HEK293 (cell line): ENCODE data around the gene TEX36.

Experiments
- HOXD13 ChIP-seq: sonication (generic); formaldehyde crosslinking; IDR thresholded peaks from 2 replicates; pipeline ENCODE4 v1.8.0; 2022; ENCODE audit warnings: missing genetic modification reagents, borderline replicate concordance
- SALL2 ChIP-seq: fragments of 450-650 bp; formaldehyde crosslinking; IDR thresholded peaks from 2 replicates; pipeline ENCODE4 v1.5.0; 2017; ENCODE audit warnings: missing biosample characterization, mild to moderate bottlenecking, missing genetic modification characterization, borderline replicate concordance
- SP7 ChIP-seq: fragments of 450-650 bp; formaldehyde crosslinking; IDR thresholded peaks from 2 replicates; pipeline ENCODE4 v1.5.1; 2016; ENCODE audit warnings: missing biosample characterization, missing genetic modification characterization
- ZBTB21 ChIP-seq: fragments of 450-650 bp; formaldehyde crosslinking; IDR thresholded peaks from 2 replicates; pipeline ENCODE4 v1.5.1; 2017; ENCODE audit warnings: missing biosample characterization, missing genetic modification characterization
- ZBTB7A ChIP-seq: fragments of 450-650 bp; formaldehyde crosslinking; IDR thresholded peaks from 2 replicates; pipeline ENCODE4 v1.5.1; 2016; ENCODE audit warnings: low read depth, missing biosample characterization, missing genetic modification characterization
- ZFHX2 ChIP-seq: fragments of 450-650 bp; formaldehyde crosslinking; conservative IDR thresholded peaks from 2 replicates; pipeline ENCODE4 v1.5.1; 2016; ENCODE audit warnings: missing biosample characterization, missing genetic modification characterization
- ZFP69B ChIP-seq: fragments of 450-650 bp; formaldehyde crosslinking; IDR thresholded peaks from 2 replicates; pipeline ENCODE4 v1.5.1; 2016; ENCODE audit warnings: missing biosample characterization, missing genetic modification characterization
- ZIC2 ChIP-seq: fragments of 450-650 bp; formaldehyde crosslinking; IDR thresholded peaks from 2 replicates; pipeline ENCODE4 v1.5.1; 2016; ENCODE audit warnings: missing biosample characterization, missing genetic modification characterization
- ZNF138 ChIP-seq: fragments of 450-650 bp; formaldehyde crosslinking; IDR thresholded peaks from 2 replicates; pipeline ENCODE4 v1.5.1; 2016; ENCODE audit warnings: missing biosample characterization, missing genetic modification characterization, borderline replicate concordance
- ZNF146 ChIP-seq: fragments of 450-650 bp; formaldehyde crosslinking; IDR thresholded peaks from 2 replicates; pipeline ENCODE4 v1.5.1; 2016; ENCODE audit warnings: missing biosample characterization, missing genetic modification characterization
- ZNF157 ChIP-seq: fragments of 450-650 bp; formaldehyde crosslinking; IDR thresholded peaks from 2 replicates; pipeline ENCODE4 v1.5.1; 2016; ENCODE audit warnings: missing biosample characterization, missing genetic modification characterization
- ZNF202 ChIP-seq: fragments of 450-650 bp; formaldehyde crosslinking; IDR thresholded peaks from 2 replicates; pipeline ENCODE4 v1.5.1; 2016; ENCODE audit warnings: missing biosample characterization, missing genetic modification characterization, borderline replicate concordance
- ZNF223 ChIP-seq: fragments of 450-650 bp; formaldehyde crosslinking; IDR thresholded peaks from 2 replicates; pipeline ENCODE4 v1.5.1; 2016; ENCODE audit warnings: missing biosample characterization, missing genetic modification characterization
- ZNF274 ChIP-seq, 2 experiments: fragments of 200-500 bp in 1 of 2; fragments of 450-650 bp in 1 of 2; sonication (Bioruptor generic) in 1 of 2; formaldehyde crosslinking in 1 of 2; IDR thresholded peaks; 2 replicates each; pipeline versions ENCODE4 v1.5.1 to v1.6.1; 2014 to 2016; ENCODE audit warnings: borderline replicate concordance in 1 of 2, inconsistent platforms in 1 of 2, low read length in 1 of 2, missing biosample characterization in 1 of 2, missing genetic modification characterization in 1 of 2
- ZNF302 ChIP-seq: fragments of 450-650 bp; formaldehyde crosslinking; IDR thresholded peaks from 2 replicates; pipeline ENCODE4 v1.5.1; 2016; ENCODE audit warnings: missing biosample characterization, missing genetic modification characterization, low read depth
- ZNF350 ChIP-seq: fragments of 450-650 bp; formaldehyde crosslinking; IDR thresholded peaks from 2 replicates; pipeline ENCODE4 v1.5.0; 2017; ENCODE audit warnings: missing biosample characterization, mild to moderate bottlenecking, missing genetic modification characterization
- ZNF394 ChIP-seq: fragments of 450-650 bp; formaldehyde crosslinking; IDR thresholded peaks from 2 replicates; pipeline ENCODE4 v1.5.1; 2016; ENCODE audit warnings: missing biosample characterization, missing genetic modification characterization, mild to moderate bottlenecking, moderate library complexity, borderline replicate concordance
- ZNF473 ChIP-seq: fragments of 450-650 bp; formaldehyde crosslinking; IDR thresholded peaks from 2 replicates; pipeline ENCODE4 v1.5.1; 2017; ENCODE audit warnings: missing biosample characterization, missing genetic modification characterization
- ZNF501 ChIP-seq: fragments of 450-650 bp; formaldehyde crosslinking; IDR thresholded peaks from 2 replicates; pipeline ENCODE4 v1.5.1; 2016; ENCODE audit warnings: missing biosample characterization, missing genetic modification characterization
- ZNF521 ChIP-seq: fragments of 450-650 bp; formaldehyde crosslinking; IDR thresholded peaks from 2 replicates; pipeline ENCODE4 v1.5.1; 2017; ENCODE audit warnings: missing biosample characterization, mild to moderate bottlenecking, missing genetic modification characterization
- ZNF544 ChIP-seq: fragments of 450-650 bp; formaldehyde crosslinking; IDR thresholded peaks from 2 replicates; pipeline ENCODE4 v1.5.0; 2017; ENCODE audit warnings: missing biosample characterization, missing genetic modification characterization
- ZNF555 ChIP-seq: fragments of 450-650 bp; formaldehyde crosslinking; conservative IDR thresholded peaks from 2 replicates; pipeline ENCODE4 v1.5.1; 2017; ENCODE audit warnings: missing biosample characterization, mild to moderate bottlenecking, missing genetic modification characterization, inconsistent platforms
- ZNF585B ChIP-seq: fragments of 450-650 bp; formaldehyde crosslinking; IDR thresholded peaks from 2 replicates; pipeline ENCODE4 v1.5.1; 2016; ENCODE audit warnings: missing biosample characterization, missing genetic modification characterization
- ZNF621 ChIP-seq: fragments of 450-650 bp; formaldehyde crosslinking; IDR thresholded peaks from 2 replicates; pipeline ENCODE4 v1.5.1; 2017; ENCODE audit warnings: missing biosample characterization, missing genetic modification characterization
- ZNF768 ChIP-seq: fragments of 450-650 bp; formaldehyde crosslinking; IDR thresholded peaks from 2 replicates; pipeline ENCODE4 v1.5.1; 2018; ENCODE audit warnings: missing biosample characterization, mild to moderate bottlenecking, missing genetic modification characterization
- ZSCAN16 ChIP-seq: fragments of 450-650 bp; formaldehyde crosslinking; IDR thresholded peaks from 2 replicates; pipeline ENCODE4 v1.5.1; 2016; ENCODE audit warnings: missing biosample characterization, missing genetic modification characterization
- TF ChIP-seq, protein P1 (sequence below): fragments of 450-650 bp; formaldehyde crosslinking; IDR thresholded peaks from 2 replicates; pipeline ENCODE4 v1.5.1; 2017; ENCODE audit warnings: missing biosample characterization, missing genetic modification characterization
- TF ChIP-seq, protein P2 (sequence below): fragments of 450-650 bp; formaldehyde crosslinking; IDR thresholded peaks from 2 replicates; pipeline ENCODE4 v1.5.1; 2016; ENCODE audit warnings: missing biosample characterization, missing genetic modification characterization
- TF ChIP-seq, protein P3 (sequence below): fragments of 450-650 bp; formaldehyde crosslinking; conservative IDR thresholded peaks from 2 replicates; pipeline ENCODE4 v1.5.1; 2016; ENCODE audit warnings: low read depth, missing biosample characterization, missing genetic modification characterization
- TF ChIP-seq, protein P4 (sequence below): fragments of 450-650 bp; formaldehyde crosslinking; IDR thresholded peaks from 2 replicates; pipeline ENCODE4 v1.5.1; 2017; ENCODE audit warnings: missing biosample characterization, missing genetic modification characterization

The TEX36 gene

DNA sequence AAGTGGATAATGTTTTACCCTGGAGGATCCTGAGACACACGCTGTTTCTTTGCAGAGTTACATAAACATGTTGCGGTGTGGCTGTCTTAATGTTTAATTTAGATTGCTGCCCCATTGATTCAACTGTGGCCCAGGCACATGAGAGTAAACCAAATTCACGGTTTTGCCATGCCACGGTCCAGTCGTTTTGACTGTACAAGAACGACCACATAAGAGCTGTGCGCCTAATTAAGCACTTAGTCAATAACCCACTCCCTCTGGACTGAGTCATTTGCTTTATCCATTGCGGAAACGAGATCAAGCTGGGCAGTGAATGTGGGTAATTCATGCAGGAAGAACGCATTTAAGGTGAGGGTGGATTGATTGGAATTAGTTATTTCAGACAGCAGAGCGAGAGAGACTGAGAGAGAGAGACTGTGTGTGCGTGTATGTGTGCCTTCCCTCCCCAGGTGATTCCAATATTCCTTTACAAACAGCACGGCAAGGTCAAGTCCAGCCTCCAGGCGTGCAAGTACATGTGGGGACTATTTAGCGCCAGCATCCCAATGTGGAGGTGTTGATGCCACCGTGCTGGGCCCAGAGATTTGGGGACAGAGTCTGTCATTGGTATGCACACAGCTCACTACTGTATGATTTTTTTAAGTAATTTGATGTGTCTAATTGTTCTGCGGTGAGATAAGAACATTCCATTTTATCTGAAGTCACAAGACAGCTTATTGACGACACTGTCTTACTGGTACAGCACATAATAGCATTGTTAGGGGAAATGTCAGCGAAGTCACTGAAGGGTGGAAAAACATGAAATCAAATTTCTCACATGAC lies 8.4 kb upstream of the TEX36 start (continued):
- TF ChIP-seq ZNF394 (tag by site-specific recombination) (peak; percentile 51; the same call in 1 of the 2 replicates), ZNF555 (no peak), SP7 (tag by site-specific recombination) (peak; percentile 87), ZNF146 (tag by site-specific recombination) (0 out of 2 replicates have a peak, but pooled peaks have one; percentile 3), ZNF768 (tag by site-specific recombination) (no peak), ZNF521 (tag by site-specific recombination) (no peak), ZNF501 (tag by site-specific recombination) (peak; percentile 73), ZNF274 (IDR thresholded peaks at IDR 0.05; ENCODE audit: low read length) (no peak), ZNF274 (tag by site-specific recombination; IDR thresholded peaks at IDR 0.05; ENCODE audit: borderline replicate concordance) (no peak), ZNF350 (tag by site-specific recombination) (no peak), ZNF202 (tag by site-specific recombination) (no peak), ZBTB21 (tag by site-specific recombination) (peak; percentile 61), ZNF585B (no peak), ZSCAN16 (tag by site-specific recombination) (no peak), ZNF157 (tag by site-specific recombination) (no peak), HOXD13 (CRISPR knock-in tag) (0 out of 2 replicates have a peak, but pooled peaks have one; percentile 30), ZNF302 (tag by site-specific recombination) (no peak), ZNF621 (no peak), ZNF223 (tag by site-specific recombination) (no peak), ZFP69B (tag by site-specific recombination) (no peak), SALL2 (no peak), ZNF473 (tag by site-specific recombination) (no peak), ZBTB7A (tag by site-specific recombination) (no peak), ZNF544 (tag by site-specific recombination) (no peak), ZFHX2 (tag by site-specific recombination) (peak; percentile 34; the same call in 1 of the 2 replicates), ZIC2 (tag by site-specific recombination) (peak; percentile 38; the same call in 1 of the 2 replicates), ZNF138 (no peak)
- TF ChIP-seq, protein P1, sequence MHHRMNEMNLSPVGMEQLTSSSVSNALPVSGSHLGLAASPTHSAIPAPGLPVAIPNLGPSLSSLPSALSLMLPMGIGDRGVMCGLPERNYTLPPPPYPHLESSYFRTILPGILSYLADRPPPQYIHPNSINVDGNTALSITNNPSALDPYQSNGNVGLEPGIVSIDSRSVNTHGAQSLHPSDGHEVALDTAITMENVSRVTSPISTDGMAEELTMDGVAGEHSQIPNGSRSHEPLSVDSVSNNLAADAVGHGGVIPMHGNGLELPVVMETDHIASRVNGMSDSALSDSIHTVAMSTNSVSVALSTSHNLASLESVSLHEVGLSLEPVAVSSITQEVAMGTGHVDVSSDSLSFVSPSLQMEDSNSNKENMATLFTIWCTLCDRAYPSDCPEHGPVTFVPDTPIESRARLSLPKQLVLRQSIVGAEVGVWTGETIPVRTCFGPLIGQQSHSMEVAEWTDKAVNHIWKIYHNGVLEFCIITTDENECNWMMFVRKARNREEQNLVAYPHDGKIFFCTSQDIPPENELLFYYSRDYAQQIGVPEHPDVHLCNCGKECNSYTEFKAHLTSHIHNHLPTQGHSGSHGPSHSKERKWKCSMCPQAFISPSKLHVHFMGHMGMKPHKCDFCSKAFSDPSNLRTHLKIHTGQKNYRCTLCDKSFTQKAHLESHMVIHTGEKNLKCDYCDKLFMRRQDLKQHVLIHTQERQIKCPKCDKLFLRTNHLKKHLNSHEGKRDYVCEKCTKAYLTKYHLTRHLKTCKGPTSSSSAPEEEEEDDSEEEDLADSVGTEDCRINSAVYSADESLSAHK (tag by site-specific recombination) = peak; percentile 72; the same call in 1 of the 2 replicates
- TF ChIP-seq, protein P2, sequence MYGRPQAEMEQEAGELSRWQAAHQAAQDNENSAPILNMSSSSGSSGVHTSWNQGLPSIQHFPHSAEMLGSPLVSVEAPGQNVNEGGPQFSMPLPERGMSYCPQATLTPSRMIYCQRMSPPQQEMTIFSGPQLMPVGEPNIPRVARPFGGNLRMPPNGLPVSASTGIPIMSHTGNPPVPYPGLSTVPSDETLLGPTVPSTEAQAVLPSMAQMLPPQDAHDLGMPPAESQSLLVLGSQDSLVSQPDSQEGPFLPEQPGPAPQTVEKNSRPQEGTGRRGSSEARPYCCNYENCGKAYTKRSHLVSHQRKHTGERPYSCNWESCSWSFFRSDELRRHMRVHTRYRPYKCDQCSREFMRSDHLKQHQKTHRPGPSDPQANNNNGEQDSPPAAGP (tag by site-specific recombination) = peak; percentile 92; the same call in 1 of the 2 replicates
- TF ChIP-seq, protein P3, sequence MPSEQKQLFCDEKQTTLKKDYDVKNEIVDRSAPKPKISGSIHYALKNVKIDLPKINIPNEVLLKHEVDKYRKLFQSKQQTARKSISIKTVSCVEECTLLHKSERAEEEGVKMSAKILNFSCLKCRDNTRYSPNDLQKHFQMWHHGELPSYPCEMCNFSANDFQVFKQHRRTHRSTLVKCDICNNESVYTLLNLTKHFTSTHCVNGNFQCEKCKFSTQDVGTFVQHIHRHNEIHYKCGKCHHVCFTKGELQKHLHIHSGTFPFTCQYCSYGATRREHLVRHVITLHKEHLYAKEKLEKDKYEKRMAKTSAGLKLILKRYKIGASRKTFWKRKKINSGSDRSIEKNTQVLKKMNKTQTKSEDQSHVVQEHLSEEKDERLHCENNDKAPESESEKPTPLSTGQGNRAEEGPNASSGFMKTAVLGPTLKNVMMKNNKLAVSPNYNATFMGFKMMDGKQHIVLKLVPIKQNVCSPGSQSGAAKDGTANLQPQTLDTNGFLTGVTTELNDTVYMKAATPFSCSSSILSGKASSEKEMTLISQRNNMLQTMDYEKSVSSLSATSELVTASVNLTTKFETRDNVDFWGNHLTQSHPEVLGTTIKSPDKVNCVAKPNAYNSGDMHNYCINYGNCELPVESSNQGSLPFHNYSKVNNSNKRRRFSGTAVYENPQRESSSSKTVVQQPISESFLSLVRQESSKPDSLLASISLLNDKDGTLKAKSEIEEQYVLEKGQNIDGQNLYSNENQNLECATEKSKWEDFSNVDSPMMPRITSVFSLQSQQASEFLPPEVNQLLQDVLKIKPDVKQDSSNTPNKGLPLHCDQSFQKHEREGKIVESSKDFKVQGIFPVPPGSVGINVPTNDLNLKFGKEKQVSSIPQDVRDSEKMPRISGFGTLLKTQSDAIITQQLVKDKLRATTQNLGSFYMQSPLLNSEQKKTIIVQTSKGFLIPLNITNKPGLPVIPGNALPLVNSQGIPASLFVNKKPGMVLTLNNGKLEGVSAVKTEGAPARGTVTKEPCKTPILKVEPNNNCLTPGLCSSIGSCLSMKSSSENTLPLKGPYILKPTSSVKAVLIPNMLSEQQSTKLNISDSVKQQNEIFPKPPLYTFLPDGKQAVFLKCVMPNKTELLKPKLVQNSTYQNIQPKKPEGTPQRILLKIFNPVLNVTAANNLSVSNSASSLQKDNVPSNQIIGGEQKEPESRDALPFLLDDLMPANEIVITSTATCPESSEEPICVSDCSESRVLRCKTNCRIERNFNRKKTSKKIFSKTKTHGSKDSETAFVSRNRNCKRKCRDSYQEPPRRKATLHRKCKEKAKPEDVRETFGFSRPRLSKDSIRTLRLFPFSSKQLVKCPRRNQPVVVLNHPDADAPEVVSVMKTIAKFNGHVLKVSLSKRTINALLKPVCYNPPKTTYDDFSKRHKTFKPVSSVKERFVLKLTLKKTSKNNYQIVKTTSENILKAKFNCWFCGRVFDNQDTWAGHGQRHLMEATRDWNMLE (tag by site-specific recombination) = no peak
- TF ChIP-seq, protein P4, sequence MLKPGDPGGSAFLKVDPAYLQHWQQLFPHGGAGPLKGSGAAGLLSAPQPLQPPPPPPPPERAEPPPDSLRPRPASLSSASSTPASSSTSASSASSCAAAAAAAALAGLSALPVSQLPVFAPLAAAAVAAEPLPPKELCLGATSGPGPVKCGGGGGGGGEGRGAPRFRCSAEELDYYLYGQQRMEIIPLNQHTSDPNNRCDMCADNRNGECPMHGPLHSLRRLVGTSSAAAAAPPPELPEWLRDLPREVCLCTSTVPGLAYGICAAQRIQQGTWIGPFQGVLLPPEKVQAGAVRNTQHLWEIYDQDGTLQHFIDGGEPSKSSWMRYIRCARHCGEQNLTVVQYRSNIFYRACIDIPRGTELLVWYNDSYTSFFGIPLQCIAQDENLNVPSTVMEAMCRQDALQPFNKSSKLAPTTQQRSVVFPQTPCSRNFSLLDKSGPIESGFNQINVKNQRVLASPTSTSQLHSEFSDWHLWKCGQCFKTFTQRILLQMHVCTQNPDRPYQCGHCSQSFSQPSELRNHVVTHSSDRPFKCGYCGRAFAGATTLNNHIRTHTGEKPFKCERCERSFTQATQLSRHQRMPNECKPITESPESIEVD = peak; percentile 54
